Measurements from ENCODE around the gene POU6F2.

The POU6F2 gene

DNA sequence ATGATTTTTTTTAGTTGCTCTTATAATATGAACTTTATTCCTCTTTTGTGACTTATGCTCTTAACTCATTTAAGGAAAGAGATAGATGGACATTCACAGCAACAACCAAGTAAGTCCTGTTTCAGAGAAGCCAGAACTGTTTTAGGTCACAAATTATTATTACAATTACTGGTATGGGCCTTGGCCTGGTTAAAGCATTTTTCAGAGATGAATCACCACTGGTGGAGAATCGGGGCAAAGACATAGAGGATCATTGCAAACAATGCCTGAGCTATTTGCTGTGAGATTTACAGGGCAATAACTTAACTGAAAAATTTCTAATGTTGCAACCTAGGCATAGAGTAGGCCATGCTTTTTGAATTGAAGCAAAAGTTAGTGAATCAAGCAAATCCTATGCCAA, 450.5 kb downstream of the POU6F2 start:
- TF ChIP-seq, protein P1, sequence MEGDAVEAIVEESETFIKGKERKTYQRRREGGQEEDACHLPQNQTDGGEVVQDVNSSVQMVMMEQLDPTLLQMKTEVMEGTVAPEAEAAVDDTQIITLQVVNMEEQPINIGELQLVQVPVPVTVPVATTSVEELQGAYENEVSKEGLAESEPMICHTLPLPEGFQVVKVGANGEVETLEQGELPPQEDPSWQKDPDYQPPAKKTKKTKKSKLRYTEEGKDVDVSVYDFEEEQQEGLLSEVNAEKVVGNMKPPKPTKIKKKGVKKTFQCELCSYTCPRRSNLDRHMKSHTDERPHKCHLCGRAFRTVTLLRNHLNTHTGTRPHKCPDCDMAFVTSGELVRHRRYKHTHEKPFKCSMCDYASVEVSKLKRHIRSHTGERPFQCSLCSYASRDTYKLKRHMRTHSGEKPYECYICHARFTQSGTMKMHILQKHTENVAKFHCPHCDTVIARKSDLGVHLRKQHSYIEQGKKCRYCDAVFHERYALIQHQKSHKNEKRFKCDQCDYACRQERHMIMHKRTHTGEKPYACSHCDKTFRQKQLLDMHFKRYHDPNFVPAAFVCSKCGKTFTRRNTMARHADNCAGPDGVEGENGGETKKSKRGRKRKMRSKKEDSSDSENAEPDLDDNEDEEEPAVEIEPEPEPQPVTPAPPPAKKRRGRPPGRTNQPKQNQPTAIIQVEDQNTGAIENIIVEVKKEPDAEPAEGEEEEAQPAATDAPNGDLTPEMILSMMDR (IDR thresholded peaks at IDR 0.05; ENCODE audit: low read depth, low read length), result no peak
- peak; percentile 64 to 84 for DNase-seq (ENCODE audit: low read depth in 2 of 2)
- no peak overlapping the region for H3K4me3 ChIP-seq (replicated peaks in 1 of 2; ENCODE audit: low read depth in 2 of 2, low read length in 2 of 2)

DNA sequence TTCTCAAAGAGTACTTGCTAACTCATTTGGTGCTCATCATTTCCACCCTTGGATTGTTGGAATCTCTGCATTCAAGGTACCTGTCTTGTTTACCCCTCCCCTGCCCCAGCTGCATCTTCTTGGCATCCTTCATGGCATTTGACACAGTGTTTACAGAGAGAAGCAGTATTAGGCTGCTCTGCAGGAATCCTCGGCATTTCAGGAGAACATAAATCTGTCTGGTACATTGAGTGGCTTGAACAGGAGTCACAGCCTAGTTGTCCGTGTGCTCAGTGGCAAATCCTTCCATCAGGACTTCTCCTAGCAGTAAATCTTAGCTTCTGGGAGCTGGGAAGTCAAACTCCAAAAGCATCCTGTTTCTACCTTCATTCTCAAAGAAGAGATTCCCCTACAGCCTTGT, 451.7 kb downstream of the POU6F2 start:
- DNase-seq (ENCODE audit: low read depth in 2 of 2), result no peak
- TF ChIP-seq, protein P1 (IDR thresholded peaks at IDR 0.05; ENCODE audit: low read depth, low read length), result no peak
- no peak overlapping the region for H3K4me3 ChIP-seq (replicated peaks in 1 of 2; ENCODE audit: low read depth in 2 of 2, low read length in 2 of 2)

DNA sequence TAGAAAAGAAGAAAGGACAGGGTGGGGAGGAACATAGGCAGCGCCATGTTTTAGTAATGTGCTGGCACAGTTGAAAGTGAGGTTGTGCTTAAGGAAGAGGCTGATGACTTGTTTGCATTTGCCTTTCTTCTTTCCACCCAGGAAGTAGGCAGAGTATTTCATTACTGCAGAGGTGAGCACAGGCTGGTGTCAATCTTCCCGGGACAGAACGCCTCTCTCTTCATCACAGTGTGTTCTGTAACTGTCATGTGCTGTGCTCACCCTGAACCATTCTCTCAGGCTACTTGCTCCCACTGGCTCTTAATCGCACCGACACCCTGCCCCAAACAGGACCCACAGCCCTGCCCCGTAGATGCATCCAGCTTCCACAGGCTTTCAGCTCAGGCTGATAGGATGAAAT, 452.7 kb downstream of the POU6F2 start:
- H3K4me3 ChIP-seq (replicated peaks in 1 of 2; ENCODE audit: low read depth in 2 of 2, low read length in 2 of 2), result no peak overlapping the region
- no peak for DNase-seq (ENCODE audit: low read depth in 2 of 2)
- TF ChIP-seq, protein P1 (IDR thresholded peaks at IDR 0.05; ENCODE audit: low read depth, low read length), result no peak

- TF ChIP-seq, protein P1 (IDR thresholded peaks at IDR 0.05; ENCODE audit: low read depth, low read length), result no peak
- no peak overlapping the region for H3K4me3 ChIP-seq (replicated peaks in 1 of 2; ENCODE audit: low read depth in 2 of 2, low read length in 2 of 2)
- DNase-seq (ENCODE audit: low read depth in 2 of 2), result no peak
Observed at GRCh38 chr7:39430909-39431641, 453.4 kb downstream of the POU6F2 start.

DNA sequence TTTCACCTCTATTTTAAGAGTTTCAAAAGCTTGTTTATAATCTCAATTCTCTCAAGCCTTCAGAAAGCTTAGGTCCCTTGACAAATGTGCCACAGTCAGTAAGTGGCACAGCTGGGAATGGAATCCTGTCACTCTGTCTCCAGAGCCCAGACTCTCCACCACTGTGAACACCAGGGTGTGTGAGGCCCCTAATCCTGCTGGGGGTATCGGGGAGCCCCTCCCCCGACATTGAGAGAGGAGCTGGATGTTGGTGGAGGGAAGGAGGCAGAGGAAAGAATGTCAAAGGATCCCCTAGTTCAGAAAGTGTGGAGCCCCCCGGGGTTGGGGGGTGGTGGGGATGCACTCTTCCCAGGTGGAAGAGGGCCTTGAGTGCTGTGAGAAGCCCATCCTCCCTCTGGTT, 454.7 kb downstream of the POU6F2 start:
- no peak overlapping the region for H3K4me3 ChIP-seq (replicated peaks in 1 of 2; ENCODE audit: low read depth in 2 of 2, low read length in 2 of 2)
- DNase-seq (ENCODE audit: low read depth in 2 of 2), result no peak
- TF ChIP-seq, protein P1 (IDR thresholded peaks at IDR 0.05; ENCODE audit: low read depth, low read length), result no peak

DNA sequence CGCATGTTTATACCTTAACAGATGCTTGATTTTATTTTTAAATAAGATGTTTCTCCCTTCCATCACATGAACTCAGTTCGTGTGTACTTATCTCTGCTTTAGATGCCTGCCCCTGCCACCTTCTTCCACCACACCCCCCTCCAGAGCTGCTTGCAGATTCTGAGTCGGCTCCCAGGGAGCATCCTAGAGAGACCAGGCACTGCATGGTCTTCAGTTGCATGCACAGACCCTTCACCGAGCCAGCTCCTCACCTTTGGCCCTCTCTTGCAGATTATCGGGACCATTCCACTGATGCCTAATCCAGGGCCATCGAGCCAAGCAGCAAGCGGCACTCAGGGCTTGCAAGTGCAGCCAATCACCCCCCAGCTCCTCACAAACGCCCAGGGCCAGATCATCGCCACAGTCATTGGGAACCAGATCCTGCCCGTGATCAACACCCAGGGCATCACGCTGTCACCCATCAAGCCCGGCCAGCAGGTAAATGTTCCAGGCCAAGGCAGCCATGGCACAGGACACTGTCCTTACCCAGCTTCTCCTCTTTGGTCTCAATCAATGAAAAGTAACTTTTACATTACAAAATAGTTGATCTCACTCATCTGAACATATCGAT, 455.2 kb downstream of the POU6F2 start:
- DNase-seq (ENCODE audit: low read depth in 2 of 2), result no peak
- no peak overlapping the region for H3K4me3 ChIP-seq (replicated peaks in 1 of 2; ENCODE audit: low read depth in 2 of 2, low read length in 2 of 2)
- TF ChIP-seq, protein P1 (IDR thresholded peaks at IDR 0.05; ENCODE audit: low read depth, low read length), result no peak

All from cardiac fibroblast (primary cell).